ENCODE measurements around the gene ZRANB1.

The ZRANB1 gene

DNA sequence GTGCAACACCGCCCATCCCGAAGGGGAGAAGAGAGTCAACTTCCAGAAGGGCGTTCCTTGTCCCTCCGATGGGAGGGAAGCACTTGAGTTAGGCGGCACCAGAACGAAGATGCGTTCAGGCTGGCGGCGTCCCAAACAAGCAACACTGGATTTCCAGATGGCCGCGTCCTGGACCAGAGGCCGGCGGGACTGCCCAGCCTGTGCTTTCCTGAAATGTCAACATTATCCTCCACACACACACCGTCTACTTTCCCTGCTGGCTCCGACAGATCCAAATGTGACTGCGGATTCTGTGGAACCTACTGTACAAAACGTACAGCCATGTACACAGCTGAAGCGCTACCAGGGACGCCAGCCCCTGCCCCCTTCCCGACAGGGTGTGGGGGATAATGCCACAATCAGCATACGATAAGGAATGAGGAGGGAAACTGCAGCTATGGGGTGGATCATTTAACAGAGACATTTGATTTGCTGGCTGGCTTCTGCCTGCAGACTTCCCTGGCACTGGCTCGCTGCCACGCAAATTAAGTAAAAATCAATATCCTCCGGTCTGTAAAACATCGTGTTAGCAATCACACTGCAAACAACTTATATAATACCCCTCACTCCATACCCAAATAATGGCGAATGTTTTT, 82.1 kb downstream of the ZRANB1 start:
- DNase-seq: peak in 31 of 42 donors; percentile 35 to 82 (median 60)
- intact Hi-C loops (cut with DNase I): no loop called here

DNA sequence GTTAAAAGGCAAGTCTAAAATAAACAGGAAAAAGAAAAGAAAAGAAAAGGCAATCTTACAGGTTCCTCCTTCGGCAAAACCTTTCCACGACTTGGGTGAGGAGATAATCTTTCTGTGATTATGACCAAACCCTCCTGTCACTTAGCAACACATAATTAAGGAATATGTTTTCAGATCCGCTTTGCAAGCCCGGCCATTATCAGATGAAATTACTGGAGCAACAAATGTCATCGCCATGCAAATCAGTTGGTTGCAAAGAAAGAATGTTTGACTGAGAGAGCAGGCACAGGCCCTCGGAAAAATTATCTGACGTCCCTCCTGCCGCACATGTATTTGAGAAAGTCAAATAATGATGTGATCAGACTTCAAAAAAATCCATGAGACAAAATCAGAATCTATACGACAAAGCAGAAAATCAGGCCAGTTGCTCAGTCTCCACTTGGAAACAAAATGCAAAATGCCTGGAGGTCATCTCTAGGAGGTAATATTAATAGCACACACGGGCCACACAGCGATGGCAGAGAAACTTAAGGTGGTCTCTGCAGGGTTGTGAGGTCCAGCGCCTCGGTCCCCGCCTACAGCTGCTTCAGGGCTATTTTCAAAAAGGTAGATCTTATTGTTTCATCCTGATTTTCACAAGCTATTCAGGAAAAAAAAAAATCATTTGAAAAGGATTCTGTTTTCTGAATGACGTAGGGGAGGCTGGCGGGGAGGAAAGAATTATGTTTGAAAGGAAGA, 82.7 kb downstream of the ZRANB1 start:
- DNase-seq: peak in 1 of 42 donors; percentile 20
- intact Hi-C loops (cut with DNase I): no loop called here

DNA sequence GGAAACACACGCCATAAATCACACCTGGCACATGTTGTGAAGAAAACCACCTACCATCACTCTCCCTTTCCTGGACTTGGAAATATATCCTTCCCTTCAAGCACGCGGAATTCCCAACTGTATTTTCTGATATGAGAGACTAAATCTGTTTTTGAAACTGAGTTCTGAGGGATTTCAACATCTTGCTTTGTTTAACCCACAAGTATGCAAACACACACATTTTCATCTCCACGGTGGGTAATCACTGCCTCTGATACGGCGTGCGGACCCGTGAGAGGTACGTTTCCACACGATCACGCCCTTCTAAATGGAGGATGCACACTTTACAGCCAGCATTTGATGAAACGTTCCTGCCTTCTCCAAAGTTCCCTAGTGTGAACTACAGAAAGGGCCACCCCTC, 83.4 kb downstream of the ZRANB1 start:
- no peak for DNase-seq

DNA sequence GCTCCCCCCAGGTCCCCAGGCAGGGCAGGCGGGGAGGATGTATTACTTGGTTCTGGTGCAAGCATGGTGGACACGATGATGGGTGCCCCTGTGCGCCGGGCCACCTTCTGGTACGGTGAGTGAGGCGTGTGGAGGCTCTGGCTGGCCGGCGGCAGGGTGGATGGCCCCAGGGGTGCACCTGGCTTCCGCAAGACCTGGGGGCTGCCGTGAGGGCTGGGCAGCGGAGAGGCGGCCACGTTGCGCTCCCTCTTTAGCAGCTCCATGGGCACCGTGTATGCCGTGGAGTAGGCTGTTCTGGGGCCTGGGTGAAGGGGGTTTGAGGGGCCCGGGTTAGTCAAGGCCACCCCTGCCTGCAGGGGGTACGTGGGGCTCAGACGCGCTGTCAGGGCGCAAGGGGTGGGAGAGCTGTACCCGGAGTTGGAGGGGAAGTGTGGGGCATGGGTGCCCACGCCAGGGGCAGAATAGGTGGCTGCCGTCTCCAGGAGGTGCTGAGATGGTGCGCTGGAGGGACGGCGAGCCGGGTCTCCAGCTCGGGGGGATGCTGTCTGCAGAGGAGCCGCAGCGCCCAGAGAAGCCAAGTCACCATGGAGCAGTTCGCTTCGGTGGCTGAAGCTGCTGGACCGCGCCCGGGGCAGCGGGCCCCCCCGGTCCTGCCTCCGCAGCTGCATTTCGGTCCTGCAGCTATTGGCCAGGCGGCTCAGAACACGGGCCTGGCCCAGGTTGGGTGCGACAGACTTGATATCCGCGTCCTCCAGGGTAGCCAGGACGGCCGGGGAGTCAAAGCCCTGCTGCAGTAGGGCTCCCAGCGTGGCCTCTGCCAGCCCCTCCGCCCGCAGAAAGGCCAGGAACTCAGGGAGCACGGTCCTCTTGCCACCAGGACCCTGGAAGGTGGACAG, 84.4 kb downstream of the ZRANB1 start:
- intact Hi-C loops (cut with DNase I): no loop called here
- no peak for DNase-seq

More for the DNA sequence above, 83.4 kb downstream of the ZRANB1 start:
- intact Hi-C loops (cut with DNase I): no loop called here

DNA sequence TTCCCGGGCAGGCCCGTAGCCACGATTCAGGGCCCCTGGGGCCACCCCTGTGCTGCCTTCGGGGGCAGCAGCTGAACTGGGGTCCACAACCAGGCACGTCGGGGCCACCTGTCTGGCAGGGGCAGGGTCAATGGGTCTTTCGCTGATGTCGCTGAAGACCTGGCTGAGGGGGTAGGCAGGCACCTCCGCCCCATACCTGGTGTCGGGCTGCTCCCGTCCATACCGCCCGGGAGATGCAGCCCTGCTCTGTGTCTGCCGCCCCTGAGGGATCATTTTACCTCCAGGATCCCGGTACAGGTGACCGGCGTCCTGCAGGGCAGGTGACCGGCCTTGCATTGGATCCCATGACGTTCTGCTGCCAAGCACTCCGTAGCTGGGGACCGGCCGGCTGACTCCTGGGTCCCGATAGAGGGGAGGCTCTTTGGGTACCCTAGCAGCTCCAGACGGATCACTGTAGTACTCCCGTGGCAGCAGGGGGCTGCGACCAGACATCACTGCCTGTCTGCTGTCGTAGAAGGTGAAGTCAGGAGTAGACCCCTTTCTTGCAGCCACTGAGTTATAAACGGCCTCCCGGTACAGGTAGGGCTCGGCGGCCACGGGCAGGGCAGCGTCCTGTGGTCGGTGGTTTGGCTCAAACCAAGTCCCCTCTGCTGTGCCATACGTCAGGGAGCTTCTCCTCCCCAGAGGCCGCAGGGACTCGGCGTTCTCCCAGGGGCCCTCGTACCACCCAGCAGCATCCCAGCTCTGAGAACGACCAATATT, 85.2 kb downstream of the ZRANB1 start:
- intact Hi-C loops (cut with DNase I): no loop called here

DNA sequence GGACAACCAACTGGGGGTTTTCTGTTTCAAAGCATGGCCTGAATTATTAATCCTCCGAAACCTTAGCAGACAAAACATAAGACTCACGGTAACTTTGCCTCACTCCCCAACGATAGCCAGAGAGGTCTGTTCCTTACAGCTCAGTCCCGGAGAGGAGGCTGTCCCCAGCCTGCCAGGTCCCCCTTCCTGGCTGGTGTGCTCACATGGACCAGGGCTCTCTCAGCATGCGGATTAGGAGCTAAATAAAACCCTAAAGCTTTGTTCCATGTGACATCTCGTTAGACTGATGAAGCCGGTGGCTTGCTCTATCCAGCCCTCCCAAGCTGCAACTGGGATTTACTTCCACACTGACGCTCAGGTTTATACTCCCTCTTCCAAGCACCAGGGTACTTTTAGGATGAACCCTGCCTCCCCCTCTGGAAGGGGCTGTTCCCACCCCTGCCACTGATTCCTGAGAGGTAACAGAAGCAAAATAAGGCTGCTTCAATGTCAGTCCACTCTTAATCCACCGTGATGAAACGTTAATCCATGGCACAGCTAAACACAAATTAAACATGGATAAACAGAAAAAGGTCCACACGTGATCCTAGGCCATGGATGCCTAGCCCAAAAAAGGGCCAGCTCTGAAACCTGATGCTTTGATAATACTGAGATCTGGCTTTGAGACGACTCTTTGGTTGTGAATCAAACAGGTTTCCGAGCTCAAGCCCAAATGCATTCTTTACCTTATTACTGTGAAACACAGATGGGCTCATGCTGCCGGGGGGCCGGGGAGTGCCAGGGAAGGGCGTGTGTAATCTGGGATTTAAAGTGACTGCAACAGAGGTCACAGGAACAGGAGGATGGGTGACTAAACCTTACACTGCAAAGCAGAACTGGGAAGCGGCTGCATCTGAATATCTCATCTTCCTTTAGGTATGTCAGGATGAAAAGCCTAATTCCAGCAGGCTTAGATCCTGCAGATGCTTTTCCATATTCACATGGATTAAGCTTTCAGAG, 86.2 kb downstream of the ZRANB1 start:
- DNase-seq: peak in 1 of 42 donors; percentile 18
- intact Hi-C loops (cut with DNase I): no loop called here

More for the DNA sequence above, 85.2 kb downstream of the ZRANB1 start:
- no peak for DNase-seq

DNA sequence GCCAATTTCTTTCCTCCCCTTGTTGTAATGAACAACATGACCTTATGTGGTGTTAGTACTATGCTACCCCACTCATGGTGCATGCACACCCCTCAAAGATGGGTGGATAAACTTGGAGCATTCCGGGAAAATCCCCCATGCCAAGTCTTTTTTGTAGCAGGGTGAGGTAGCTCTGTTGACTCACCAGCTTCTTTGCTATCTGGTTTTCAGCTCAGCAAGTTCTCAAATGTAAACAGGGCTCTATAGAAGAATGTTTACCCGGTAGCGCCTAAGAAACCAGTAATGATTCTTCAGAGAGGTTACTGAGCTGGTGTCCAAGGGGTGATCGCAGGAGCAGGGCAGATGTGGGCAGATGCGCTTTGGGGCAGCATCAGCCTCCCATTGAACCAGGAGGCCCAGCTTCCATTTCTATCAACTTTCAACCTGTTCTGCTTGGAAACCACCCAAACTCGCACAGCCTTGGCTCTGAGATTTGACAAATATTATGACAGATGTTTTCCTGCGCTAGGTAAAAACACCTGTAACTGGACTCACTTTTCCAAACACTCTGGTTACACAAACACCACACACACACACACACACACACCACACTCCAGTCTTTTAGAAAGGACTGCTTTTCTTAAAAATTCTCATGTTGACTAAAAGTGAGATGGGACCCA, 87.8 kb downstream of the ZRANB1 start:
- intact Hi-C loops (cut with DNase I): no loop called here
- DNase-seq: no peak

DNA sequence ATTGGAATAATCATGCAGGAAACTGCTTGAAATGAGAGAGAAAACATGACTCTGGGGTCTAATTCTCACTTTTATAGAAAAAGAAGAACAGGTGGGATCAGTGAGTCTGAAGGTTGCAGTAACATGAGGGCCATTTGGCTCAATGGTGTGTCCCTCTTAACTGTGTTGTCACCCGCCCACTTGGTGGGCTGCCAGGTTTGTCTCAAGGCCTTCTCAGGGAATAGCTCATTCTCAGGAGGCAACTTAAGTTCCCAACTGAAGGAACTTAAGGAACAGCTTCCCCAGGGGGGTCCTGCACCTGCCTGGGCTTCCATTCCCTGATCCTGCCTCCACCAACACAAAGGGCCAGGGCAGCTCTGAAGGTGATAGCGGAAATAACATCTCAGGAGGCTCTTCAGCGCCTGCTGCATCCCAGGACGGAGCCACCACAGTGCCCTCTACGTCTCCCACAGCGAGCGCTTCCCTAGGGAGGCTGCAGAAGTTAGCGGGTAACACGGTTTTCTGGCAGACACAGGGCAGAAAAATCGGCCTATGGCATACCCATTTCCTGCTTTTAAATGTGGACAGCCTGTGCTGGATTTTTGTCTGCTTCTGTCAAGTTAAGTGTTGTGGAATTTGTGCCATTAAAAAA, 88.8 kb downstream of the ZRANB1 start:
- intact Hi-C loops (cut with DNase I): no loop called here
- no peak for DNase-seq

DNA sequence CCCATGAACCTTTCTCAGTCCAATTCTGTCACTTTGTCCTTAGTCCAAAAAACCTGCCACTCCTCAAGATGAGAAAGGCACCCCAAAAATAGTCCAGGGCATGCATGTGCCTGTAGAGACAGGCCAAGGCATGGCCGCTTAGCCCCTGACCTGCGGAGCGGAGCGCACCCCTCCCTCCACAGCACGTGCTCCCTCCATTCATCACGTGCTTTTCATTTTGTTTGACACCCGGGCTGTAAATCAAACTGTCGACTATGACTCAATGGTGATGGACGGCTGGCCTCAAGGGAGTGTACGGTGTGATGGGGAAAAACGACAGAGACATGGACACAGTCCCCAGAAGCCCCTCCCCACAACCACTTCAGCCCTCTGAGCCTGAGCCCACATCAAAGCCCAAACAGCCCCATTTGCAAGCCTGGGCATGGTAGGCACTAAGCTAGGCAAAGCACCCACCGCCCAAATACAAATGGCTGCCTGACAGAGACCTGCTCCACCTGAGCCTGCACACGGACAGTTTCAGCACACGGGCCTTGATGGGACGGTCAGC, 90.6 kb downstream of the ZRANB1 start:
- intact Hi-C loops (cut with DNase I): no loop called here
- DNase-seq: no peak

DNA sequence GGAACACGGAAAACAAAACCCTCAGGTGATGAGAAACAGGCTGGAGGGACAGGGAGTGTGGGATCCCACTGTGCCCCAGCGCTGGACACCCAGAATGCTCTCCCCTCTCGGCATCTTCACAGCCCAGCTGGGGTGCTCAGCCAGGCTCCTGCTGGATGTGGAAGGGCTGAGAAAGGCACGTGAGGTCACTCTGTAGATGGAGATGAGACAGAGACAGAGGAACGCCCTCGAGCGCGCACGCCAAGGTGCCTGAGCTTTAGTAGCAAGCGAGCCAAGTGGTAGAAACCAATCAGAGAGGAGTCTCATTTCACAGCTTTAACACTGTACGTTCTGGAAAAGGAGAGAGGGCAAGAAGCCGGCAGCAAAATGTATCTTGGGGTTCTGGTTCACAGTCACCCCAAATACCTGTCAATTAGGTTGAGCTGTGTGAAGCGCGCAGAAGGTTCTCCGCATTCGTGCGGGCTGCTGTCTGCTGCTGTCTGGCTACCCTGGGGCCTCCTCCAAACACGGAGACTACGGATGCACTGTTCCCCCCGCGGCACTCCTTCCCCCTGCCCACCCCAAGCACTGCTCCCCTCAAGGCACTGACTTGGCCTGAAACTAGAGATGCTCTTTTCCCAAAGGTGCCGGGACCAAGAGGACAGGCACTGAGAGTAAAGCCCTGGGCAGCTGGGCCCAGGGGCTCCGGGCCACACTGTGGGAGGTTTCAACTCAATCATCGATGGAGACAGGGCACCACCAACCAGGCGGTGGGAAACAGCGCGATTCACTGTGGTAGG, 91.4 kb downstream of the ZRANB1 start:
- DNase-seq: no peak
- intact Hi-C loops (cut with DNase I): no loop called here

DNA sequence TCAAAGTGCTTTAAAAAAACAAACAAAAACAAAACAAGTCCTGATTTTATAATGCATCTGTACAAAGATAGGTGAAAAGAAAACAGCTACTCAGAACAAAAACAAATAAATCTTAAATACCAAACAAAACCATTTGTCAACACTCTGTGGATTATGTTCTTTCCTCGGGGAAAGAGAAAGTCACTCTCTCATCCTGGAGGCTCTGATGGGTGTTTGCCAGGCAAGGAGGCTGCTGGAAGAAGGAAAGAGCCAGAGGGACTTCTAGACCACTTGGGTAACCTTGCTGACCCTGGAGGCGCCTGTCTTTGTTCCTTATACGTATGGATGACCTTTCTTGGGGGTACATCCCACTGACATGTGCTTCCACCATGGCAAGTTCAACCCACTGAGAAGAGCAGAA, 92.8 kb downstream of the ZRANB1 start:
- DNase-seq: no peak
- intact Hi-C loops (cut with DNase I): no loop called here

DNA sequence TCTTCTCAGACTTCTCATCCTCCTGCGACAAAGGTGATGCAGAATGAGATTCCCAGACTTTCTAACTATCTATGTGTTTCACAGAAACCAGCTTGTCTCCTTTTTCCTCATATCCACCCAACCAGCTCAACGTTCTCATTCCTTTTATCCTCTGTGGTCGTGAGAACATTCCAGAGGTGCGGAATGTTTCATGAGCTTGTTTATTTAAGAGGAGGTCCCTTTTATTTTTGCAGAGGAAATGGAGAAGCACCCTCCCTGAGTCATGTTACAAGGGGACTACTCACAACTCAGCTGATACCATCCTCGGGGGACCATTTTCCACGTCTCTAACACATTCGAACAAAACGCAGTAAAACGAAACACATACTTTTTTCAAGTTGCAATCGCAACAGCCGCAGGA, 93.2 kb downstream of the ZRANB1 start:
- no peak for DNase-seq
- intact Hi-C loops (cut with DNase I): no loop called here

DNA sequence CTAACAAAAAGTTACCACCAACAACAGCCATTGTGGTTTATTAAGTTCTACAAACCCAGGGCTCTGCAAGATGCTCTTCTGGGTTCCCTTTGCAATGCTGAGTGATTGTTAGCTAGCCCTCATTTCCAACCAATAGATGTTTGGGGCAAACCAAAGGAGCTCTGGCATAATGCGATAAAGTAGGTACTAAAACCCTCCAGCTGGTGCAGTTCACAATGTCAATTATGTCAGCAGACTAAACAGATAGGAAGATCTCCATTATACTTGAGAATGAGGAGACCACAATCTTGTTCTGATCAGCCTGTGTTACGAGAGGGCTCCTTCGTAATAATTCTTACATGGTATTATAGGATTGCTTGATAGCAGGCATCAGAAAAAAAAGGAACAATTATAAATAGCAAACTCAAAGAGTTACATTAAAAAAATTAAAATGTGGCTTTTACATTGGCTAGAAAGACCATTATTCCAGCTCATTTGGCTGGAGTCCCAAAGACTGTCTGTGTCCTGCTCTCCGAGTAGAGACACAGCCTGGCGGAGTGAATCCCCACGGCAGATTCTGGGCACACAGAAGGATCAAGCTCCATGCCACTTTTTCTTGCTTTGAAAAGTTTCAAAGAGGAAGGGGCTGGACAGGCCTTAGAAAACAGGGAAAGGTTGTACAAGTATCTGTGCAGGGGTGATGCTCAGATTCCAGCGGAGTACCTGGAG, 93.8 kb downstream of the ZRANB1 start:
- intact Hi-C loops (cut with DNase I): no loop called here
- peak in 9 of 42 donors; percentile 25 to 74 (median 43) for DNase-seq

DNA sequence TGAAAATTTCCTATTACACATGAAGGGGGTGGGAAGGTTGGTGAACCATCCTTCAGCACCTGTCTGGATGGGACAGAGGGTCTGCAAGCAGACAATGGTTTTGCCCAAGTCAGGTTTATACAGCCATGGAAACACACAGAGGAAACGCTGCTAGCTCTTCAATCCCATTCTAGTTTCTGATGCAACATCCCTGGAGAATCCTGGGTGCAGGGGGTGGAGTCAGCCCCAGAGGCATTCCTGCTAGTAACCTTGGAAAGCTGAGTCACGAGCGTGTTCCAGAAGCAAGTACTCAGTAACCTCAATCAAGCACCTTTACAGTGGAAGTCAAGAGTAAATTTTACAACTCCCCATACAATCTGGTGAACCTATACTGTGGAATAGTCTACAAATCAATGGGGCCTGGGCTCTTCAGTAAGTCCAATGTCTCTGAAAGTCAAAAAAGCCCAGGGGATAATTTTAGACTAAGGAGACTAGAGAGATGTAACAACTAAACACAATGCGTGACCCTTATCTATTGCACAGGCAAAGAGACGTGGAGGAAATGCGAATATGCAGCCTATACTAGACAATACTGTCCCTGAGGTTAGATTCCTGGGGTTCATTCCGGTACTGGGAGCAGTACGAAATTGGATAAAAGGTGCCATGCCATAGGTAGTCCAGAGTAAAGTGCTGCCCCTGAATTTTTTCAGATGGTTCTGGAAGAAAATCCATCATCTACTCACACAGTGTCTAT, 95.4 kb downstream of the ZRANB1 start:
- intact Hi-C loops (cut with DNase I): no loop called here
- DNase-seq: peak in 4 of 42 donors; percentile 50 to 56 (median 53)

Data from head of caudate nucleus (tissue), 42 donors.